ENCODE measurements around the gene KRTAP3-1. TPM values are rescaled to one million over a fixed set of nuclear protein-coding genes. Genes with fewer than 3 reads are reported as not detected.

KRTAP3-1 gene
- total RNA-seq, 1 experiment from 2014 or later, result not detected

- TF ChIP-seq ERG (CRISPR knock-in tag; IDR thresholded peaks at IDR 0.05) (no peak), OVOL2 (CRISPR knock-in tag; IDR thresholded peaks at IDR 0.05; ENCODE audit: borderline replicate concordance) (no peak), TP53 (CRISPR knock-in tag; IDR thresholded peaks at IDR 0.05) (no peak), SMAD4 (CRISPR knock-in tag; IDR thresholded peaks at IDR 0.05) (no peak), ZNF396 (CRISPR knock-in tag; IDR thresholded peaks at IDR 0.05; ENCODE audit: borderline replicate concordance) (no peak), ZNF416 (CRISPR knock-in tag; IDR thresholded peaks at IDR 0.05) (no peak), TEAD1 (CRISPR knock-in tag; IDR thresholded peaks at IDR 0.05) (no peak), TEAD4 (CRISPR knock-in tag; IDR thresholded peaks at IDR 0.05) (no peak), HMGA2 (CRISPR knock-in tag; IDR thresholded peaks at IDR 0.05) (no peak)
Measured at GRCh38 chr17:40967582-40967981, 41.3 kb downstream of the KRTAP3-1 start (continued).

GRCh38 chr17:40966848-40967247 is 42.1 kb downstream of the KRTAP3-1 start, which contains the start of gene KRT39:
KRT39 (minus strand) TSS chr17:40966948; CDS start chr17:40966856, 92 bp downstream.
- Mint-ChIP-seq H3K36me3 (no peaks in the 10 kb centered on the region), H3K9me3 (peaks cover 11% of the 10 kb centered on the region), H3K4me3 (no peak within 1 kb of the TSS), H3K27me3 (ENCODE audit: low read depth) (no peaks in the 10 kb centered on the region), H3K4me1 (no peaks in the 10 kb centered on the region), H3K27ac (no peak within 1 kb of the TSS)
- TF ChIP-seq SOX15 (CRISPR knock-in tag; IDR thresholded peaks at IDR 0.05), result no peak
- TF ChIP-seq USF1 (CRISPR knock-in tag; IDR thresholded peaks at IDR 0.05), result no peak
- no peak for TF ChIP-seq OVOL2 (CRISPR knock-in tag; IDR thresholded peaks at IDR 0.05; ENCODE audit: borderline replicate concordance)
- TF ChIP-seq TCF7 (CRISPR knock-in tag; IDR thresholded peaks at IDR 0.05; ENCODE audit: low read depth), result no peak
- no peak for TF ChIP-seq HMGXB4 (CRISPR knock-in tag; IDR thresholded peaks at IDR 0.05)
- no peak for TF ChIP-seq NFATC4 (CRISPR knock-in tag; IDR thresholded peaks at IDR 0.05)
- TF ChIP-seq MAX (CRISPR knock-in tag; IDR thresholded peaks at IDR 0.05), result no peak
- no peak for TF ChIP-seq JAZF1 (CRISPR knock-in tag; IDR thresholded peaks at IDR 0.05)
- no peak for TF ChIP-seq FOXP4 (CRISPR knock-in tag; IDR thresholded peaks at IDR 0.05)
- TF ChIP-seq GTF2I (CRISPR knock-in tag; conservative IDR thresholded peaks at IDR 0.05), result no peak
- no peak for DNase-seq (ENCODE audit: low spot score)
- ChIA-PET CTCF (interaction anchor here (0.9 kb wide), 1 partner anchor 356 kb away, joined by 3 read pairs; no protein-coding TSS in a partner anchor), POLR2A (no interaction called here)
- no peak for ATAC-seq

- ATAC-seq (peak; percentile 47; the same call in 1 of the 2 replicates), DNase-seq (ENCODE audit: low spot score) (no peak)
- peaks cover 12% of the 10 kb centered on the region for H3K4me1 Mint-ChIP-seq
- H3K36me3 Mint-ChIP-seq, result no peaks in the 10 kb centered on the region
- peaks cover 7% of the 10 kb centered on the region; the same call in 1 of the 2 replicates for H3K9me3 Mint-ChIP-seq
- TF ChIP-seq CTCF (IDR thresholded peaks at IDR 0.05) (peak; percentile 60; the same call in 1 of the 2 replicates), FOXK1 (CRISPR knock-in tag; IDR thresholded peaks at IDR 0.05) (no peak)
- ChIA-PET POLR2A (interaction anchor here (0.8 kb wide), 1 partner anchor 340 kb away, joined by 4 read pairs; no protein-coding TSS in a partner anchor), CTCF (interaction anchor here (0.6 to 1.2 kb wide), 9 partner anchors 9 to 782 kb away, joined by 3 to 4 read pairs (median 3); partner anchors contain the start of genes KRT23 and KRT40)
- no peaks in the 10 kb centered on the region for H3K27me3 Mint-ChIP-seq (ENCODE audit: low read depth)
- no peak overlapping the region for H3K4me3 Mint-ChIP-seq
- no peak overlapping the region for H3K27ac Mint-ChIP-seq
Measured at GRCh38 chr17:40963838-40964237, 45.1 kb downstream of the KRTAP3-1 start.

Data from WTC11 (cell line).